ENCODE measurements around the gene PRELID1.

Gene PRELID1

GRCh38 chr5:177314376-177315342 is 11.1 kb downstream of the PRELID1 start:
- DNase-seq: no peak

DNA sequence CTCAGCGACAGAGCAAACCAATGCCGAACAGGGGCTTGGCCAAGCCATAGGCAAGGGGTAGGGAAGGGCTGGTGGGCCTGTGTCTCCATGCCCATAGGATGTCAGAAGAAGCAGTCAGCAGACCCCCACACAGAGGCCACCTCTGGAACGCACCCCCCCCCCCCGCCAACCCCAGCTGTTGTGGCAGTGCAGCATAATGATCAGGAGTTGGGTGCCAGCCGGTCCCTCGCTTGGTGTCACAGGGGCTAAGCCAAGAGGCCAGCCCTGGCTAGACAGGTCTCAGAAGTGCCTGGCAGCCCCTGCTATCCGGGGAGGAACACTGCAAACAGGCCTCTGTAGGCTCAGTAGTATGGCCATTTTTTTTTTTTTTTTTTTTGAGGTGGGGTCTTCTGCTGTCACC is 11.8 kb downstream of the PRELID1 start:
- DNase-seq: no peak

GRCh38 chr5:177316005-177316404 is 12.4 kb downstream of the PRELID1 start:
- DNase-seq: no peak

- peak; percentile 80 for DNase-seq
Observed at GRCh38 chr5:177317959-177318377, 14.4 kb downstream of the PRELID1 start.

DNA sequence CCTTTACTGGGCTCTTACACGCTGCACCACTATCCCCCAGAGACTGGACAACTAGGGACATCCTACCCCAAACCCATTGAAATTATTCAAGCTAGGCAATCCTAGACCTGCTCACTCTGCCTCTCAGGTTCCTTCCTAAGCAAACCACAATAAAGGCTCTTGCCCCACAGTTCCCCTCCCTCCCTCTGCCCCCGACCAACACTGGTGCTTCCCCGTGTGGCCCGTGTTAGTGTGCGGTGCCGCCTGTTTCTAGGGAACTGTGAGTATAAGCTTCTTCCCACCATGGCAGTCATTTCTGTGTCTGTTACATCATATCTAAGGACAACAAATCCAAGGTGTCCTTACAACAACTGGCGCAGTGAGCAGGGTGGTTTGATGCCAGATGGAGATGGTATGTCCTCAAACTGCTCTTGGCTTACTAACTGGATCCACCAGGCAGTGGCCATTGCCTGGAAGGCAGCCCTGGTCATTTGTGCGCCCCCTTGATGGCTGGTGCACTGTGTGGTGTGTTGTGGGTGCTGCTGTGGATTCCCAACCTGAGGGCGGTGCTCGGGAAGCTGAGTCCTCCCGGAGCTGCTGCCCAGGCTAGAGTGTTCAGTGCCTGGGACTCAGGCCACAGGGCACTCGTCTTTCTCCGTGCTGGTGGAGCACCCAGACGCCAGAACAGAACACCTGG is 16.5 kb downstream of the PRELID1 start:
- DNase-seq: peak; percentile 16

DNA sequence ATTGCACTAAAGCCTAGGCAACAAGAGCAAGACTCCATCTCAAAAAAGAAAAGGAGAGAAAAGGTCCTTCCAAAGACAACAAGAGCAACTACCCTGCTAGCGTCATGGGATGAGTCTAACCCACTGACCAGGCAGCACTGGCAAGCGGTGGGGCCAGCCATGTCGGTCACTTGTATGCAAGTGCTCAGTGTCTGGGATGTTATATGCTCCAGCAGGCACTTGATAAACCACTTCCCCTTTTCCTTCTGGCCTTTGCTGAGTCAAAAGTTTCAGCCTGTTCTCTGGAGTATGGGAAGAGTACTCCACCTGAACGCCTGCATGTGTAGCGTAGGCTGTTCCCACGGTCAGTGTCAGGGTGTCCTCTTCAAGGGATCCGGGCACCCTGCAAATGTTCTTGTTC is 17.3 kb downstream of the PRELID1 start:
- DNase-seq: no peak

- DNase-seq: no peak
Observed at GRCh38 chr5:177325868-177326381, 22.3 kb downstream of the PRELID1 start.

DNA sequence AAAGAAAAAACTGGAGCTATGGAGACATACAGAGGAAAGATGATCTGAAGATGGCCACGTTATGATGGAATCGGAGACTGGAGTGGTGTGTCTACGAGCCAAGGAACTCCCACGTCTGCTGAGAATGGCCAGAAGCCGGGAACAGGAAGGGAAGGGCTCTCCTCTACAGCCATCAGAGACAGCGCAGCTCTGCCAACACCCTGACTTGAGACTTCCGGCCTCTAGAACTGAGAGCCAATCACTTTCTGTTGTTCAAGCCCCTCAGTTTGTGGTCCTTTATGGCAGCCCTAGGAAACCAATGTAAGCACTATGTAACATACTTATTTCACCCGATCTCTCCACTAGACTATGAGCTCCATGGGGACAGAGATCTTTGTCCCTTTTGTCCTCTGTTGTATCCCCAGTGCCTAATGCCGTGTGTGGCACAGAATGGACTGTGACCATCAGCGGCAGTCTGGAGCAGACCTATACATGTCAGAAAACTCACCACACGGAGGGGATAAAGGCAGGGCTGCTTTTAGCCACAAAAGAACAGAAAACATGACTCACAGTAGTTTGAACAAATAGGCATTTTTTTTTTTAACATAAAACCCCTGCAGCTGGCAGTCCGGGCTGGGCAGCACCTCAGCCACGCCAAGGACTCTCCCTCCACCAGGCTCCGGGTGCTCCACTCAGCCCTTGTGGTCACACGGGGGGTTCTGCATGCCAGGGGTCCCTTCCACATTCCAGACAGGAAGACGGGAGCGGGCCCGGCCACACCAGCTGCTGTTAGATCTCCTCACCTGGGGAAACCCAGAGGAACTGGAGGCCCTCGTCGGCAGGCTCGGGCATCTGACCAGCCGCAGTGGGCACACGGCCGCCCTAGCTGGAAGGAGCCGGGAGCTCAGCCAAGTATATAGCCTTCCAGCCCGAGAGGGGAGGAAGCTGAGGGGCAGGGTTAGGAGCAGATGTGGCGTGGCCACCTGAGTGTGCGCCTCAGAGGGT is 24.2 kb downstream of the PRELID1 start:
- DNase-seq: no peak

DNA sequence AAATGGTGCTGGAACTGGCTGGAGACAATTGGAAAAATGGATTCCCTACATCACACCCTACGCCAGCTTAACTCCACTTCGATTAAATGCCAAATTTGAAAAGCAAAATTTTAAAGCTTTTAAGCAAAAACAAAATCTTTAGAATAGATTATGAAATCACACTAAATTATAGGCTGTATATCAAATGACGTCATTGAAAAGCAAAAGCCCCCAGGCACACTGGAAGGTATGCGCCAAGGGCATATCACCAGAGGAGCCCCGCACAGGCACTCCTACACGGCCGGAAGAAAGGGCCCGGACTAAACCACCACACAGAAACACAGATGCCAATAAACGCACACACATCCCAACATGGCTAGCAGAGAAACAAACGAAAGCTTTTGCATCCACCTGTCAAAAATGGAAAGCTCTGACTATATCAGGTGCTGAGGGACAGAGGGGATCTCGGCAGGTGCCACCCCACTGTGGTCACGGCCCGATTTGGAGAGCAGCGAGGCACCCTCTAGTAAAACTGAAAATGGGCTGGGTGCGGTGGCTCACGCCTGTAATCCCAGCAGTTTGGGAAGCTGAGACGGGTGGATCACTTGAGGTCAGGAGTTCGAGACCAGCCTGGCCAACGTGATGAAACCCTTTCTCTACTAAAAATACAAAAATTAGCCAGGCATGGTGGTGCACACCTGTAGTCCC is 25.1 kb downstream of the PRELID1 start:
- no peak for DNase-seq

- DNase-seq: no peak
Observed at GRCh38 chr5:177329883-177330282, 26.3 kb downstream of the PRELID1 start.

GRCh38 chr5:177330991-177331842 is 27.6 kb downstream of the PRELID1 start:
- DNase-seq: no peak

GRCh38 chr5:177332031-177332895 is 28.7 kb downstream of the PRELID1 start:
- no peak for DNase-seq

DNA sequence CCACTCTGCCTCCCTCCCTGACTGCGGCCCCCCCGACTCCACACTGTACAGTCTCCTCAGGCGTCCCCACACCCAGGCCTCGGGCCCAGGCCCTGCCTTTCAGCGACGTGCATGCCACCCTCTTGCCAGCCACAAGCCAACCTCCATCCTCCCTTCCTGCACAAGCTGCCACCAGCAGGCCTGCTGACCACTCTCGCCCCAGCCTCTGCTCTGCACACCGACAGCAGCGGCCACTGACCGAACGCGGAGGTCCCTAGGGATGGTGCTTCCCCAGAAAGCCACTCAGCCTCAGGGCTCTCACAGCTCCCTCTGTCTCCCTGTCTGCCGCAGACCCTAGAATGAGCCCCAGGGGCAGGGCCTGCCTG is 29.3 kb downstream of the PRELID1 start:
- DNase-seq: no peak

GRCh38 chr5:177333420-177334154 is 30.0 kb downstream of the PRELID1 start:
- no peak for DNase-seq

- DNase-seq: no peak
Observed at GRCh38 chr5:177334155-177334551, 30.6 kb downstream of the PRELID1 start.

GRCh38 chr5:177334781-177335700 is 31.4 kb downstream of the PRELID1 start:
- no peak for DNase-seq

DNA sequence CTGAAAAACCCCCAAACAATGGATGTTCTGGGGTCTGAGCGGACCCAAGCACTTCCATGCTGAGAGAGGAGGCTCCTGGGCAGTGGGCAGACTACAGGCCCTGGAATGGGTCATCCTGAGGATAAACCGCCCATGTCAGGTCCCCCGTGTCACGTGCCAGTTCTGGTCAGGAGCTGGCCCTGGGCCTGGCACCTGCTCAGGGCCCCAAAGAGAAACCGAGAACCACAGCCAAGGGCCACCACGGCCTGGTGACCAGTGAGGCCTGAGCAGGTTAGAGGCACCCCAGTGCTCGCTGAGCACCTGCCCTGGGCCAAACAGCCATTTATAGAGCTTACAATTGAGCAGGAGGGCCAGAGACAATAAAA is 32.1 kb downstream of the PRELID1 start:
- no peak for DNase-seq

DNA sequence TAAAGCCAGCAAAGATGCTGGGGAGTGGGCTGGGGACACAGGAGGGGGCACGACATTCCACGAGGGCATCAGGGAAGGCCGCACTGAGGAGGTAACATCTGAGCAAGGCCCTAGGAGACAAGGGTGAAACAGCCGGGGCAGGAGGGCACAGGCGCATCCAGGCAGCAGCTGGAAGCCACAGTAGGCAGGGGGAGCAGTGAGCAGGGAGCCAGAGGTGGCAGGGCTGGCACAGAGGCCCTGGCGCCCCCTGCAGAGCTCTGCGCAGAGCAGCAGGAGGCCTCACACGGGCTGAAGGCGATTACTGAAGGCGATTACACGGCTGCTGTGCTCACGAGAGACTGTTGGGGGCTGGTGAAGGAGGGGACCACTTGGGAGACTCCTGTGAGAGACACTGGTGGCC is 32.5 kb downstream of the PRELID1 start:
- no peak for DNase-seq
